AG10803 (cell line): ENCODE data around the gene EFHC1.

ENCODE experiments used
- DNase-seq: peaks from one replicate; pipeline ENCODE4 v3.0.0; 2010; ENCODE audit warnings: low read depth
- H3K4me3 ChIP-seq: 2 replicates; pipeline ENCODE4 v1.5.1; 2011; ENCODE audit warnings: mild to moderate bottlenecking, low read length, control low read depth
- TF ChIP-seq, protein P1 (sequence below): conservative IDR thresholded peaks from 2 replicates; pipeline ENCODE4 v1.5.1; 2011; ENCODE audit warnings: mild to moderate bottlenecking, low read length, control low read depth, inconsistent platforms

Gene EFHC1, protein sequence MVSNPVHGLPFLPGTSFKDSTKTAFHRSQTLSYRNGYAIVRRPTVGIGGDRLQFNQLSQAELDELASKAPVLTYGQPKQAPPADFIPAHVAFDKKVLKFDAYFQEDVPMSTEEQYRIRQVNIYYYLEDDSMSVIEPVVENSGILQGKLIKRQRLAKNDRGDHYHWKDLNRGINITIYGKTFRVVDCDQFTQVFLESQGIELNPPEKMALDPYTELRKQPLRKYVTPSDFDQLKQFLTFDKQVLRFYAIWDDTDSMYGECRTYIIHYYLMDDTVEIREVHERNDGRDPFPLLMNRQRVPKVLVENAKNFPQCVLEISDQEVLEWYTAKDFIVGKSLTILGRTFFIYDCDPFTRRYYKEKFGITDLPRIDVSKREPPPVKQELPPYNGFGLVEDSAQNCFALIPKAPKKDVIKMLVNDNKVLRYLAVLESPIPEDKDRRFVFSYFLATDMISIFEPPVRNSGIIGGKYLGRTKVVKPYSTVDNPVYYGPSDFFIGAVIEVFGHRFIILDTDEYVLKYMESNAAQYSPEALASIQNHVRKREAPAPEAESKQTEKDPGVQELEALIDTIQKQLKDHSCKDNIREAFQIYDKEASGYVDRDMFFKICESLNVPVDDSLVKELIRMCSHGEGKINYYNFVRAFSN

DNA sequence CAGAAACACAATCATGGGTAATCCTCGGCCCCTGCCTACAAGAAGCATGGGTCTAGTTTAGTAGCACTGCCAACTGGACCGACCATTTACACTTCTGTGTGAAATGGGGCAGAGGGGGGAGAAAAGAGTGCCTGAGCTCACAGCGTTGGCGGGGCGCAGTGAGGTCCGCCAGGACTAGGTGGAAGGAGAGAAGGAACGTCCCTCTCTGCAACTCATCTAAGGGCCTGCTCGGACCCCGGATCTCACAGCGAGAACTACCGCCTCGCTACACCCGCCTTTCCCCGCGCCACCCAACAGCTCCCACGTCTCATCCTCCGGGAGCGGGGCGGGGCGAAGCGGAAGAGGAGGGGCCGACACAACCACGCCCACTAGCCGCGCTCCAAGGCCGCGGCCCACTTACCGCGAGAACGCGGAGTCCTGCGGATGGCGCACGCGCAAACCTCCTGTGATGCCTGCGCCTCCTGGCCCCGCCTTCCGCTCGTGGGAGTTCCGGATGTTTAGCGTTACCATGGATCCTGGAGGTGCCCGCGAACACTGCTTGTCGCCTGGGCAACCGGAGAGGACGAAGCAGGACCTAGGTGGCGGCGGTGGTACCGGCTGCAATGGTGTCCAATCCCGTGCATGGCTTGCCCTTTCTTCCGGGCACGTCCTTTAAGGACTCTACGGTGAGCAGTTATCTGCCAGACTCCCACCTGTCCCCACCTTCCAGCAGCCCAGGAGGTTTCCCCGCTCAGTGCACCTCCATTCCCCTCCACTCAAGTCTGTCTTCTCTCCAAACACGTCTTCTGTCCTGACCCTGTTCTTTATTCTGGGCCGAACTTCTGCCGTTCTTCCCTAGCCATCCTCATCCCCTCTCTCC lies at the start of gene EFHC1:
TSS of gene EFHC1 (plus strand) at position 534 of the 859 bp plus-strand sequence. CDS start at position 603, 69 bp downstream.
- TF ChIP-seq, protein P1, sequence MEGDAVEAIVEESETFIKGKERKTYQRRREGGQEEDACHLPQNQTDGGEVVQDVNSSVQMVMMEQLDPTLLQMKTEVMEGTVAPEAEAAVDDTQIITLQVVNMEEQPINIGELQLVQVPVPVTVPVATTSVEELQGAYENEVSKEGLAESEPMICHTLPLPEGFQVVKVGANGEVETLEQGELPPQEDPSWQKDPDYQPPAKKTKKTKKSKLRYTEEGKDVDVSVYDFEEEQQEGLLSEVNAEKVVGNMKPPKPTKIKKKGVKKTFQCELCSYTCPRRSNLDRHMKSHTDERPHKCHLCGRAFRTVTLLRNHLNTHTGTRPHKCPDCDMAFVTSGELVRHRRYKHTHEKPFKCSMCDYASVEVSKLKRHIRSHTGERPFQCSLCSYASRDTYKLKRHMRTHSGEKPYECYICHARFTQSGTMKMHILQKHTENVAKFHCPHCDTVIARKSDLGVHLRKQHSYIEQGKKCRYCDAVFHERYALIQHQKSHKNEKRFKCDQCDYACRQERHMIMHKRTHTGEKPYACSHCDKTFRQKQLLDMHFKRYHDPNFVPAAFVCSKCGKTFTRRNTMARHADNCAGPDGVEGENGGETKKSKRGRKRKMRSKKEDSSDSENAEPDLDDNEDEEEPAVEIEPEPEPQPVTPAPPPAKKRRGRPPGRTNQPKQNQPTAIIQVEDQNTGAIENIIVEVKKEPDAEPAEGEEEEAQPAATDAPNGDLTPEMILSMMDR: no peak
- peak within 1 kb of the TSS; percentile 99 for H3K4me3 ChIP-seq
- peak; percentile 97 for DNase-seq

DNA sequence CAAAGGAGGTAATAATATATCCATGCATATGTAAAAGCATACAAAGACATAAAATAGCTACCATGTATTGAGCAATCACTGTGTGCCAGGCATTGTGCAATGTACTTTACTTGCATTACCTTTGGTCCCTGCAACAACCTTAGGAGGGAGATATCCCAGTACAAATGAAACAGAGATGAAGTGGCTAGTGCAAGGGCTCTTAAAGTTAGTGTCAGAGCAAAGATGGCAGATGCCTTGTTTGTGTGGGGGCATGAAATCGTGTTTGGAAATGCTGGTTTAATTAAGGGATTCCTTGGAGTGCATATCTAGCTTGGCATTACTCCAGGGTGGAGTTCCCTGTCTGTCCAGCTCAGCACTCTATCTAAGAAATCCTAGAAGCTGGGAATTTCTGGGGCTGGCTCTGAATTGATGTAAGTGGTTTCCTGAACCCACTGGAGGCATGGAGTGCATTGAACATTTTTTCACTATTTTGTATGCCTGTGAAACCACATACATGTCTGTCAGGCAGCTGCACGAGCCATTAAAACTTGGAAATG lies 48.4 kb upstream of the EFHC1 start:
- DNase-seq: peak; percentile 51
- TF ChIP-seq, protein P1: no peak
- no peak overlapping the region for H3K4me3 ChIP-seq

DNA sequence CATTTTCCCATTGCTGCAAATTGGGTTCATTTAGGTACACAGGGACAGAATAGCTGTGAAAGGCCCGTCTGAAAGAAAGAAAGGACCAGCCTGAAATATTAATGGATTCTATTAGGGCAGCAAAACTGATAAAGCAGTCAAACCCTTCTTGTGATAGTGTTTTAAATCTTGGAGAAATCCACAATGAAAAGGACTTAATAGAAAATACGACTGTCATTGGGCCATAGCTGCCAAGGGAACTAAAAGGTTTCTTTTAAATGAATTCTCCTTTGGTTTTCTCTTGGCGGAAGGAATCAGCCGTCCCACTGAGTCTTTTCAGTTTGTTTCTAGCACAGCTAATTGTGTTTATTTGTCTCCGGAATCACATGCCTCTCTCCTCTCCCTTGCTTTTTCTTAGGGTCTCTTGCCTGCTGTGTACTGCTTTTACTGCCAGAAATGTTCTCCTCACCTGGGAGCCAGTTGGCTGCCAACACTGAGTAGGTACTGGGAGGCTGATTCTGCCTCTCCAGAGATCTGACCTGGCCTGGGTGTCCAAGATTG lies 46.9 kb upstream of the EFHC1 start:
- TF ChIP-seq, protein P1: no peak
- no peak overlapping the region for H3K4me3 ChIP-seq
- DNase-seq: no peak

DNA sequence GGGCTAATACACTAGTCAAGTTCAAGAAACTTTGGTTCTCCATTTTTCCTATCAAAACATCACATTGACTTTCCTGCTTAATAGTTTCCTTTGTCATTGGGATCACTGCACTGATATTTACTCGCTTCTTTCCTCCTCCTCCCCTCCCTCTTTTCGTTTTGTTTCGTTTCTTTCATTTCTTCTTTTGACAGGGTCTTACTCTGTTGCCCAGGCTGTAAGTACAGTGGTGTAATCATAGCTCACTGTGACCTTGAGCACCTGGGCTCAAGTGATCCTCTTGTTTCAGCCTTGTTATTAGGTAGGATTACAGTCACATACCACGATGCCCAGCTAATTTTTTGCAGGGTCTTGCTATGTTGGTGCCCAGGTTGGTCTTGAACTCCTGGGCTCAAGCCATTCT lies 45.9 kb upstream of the EFHC1 start:
- TF ChIP-seq, protein P1: no peak
- DNase-seq: no peak
- H3K4me3 ChIP-seq: no peak overlapping the region

DNA sequence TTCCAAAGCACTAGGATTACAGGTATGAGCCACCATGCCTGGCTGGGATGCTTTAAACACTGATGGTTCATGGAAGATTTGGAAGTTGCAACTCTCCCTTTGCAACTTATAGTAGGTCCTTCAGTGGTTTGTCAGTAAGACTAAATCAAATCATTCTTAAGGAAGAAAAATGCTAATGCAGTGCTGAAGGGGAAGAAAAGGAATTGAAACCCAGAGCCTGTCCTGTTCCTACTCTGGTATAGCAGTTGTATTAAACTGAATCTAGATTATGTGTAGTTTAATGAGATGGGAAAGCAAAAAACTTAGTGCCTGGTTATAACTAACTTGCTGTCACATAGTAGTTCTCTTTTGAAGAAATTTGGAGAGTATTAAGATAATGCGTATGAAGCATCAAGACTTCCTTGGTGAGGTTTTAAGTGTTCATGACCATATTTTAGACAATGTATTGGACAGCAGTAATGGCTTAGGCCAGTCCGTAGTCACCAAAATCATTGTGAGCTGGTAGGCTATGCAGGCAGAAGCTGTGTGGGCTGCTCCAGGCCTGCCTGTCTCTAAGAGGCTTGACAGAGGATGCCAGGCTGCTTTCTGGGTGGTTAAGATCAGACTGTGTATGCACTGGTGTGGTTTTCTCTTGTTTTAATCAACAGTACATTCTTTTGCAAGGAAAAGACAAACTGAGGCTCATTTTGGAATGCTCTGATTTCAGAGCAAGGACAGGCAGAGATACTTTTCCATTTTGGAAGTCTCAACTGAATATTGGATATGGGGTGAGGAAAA lies 44.2 kb upstream of the EFHC1 start:
- H3K4me3 ChIP-seq: no peak overlapping the region
- TF ChIP-seq, protein P1: no peak
- DNase-seq: no peak

DNA sequence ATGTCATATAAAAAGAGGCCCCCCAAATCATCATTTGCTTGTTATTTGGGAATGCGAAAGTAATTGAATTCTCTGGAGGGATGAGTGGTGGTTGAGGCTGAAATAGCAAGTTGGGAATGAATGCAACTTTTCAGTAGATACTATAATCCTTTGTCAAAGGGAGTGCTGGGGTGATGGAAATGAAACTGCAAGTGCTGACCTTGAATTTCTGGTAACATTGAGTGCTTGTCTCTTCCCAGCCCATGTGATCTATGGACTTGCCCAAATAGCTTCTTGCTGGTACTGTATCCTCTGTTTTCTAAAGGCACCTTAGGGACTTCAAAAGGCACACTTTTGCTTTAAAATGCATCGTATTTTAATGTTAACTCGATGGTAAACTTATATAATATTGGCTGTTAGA lies 43.4 kb upstream of the EFHC1 start:
- TF ChIP-seq, protein P1: no peak
- DNase-seq: no peak
- no peak overlapping the region for H3K4me3 ChIP-seq
